Measurements from ENCODE around the gene C11orf16. TPM values are rescaled to one million over a fixed set of nuclear protein-coding genes. Genes with fewer than 3 reads are reported as not detected.
"Not testable (repeated sequence)": the region's sequence is repeated elsewhere in the genome, so short reads cannot be mapped to it uniquely, and the experiment has no call there.

Gene C11orf16, protein sequence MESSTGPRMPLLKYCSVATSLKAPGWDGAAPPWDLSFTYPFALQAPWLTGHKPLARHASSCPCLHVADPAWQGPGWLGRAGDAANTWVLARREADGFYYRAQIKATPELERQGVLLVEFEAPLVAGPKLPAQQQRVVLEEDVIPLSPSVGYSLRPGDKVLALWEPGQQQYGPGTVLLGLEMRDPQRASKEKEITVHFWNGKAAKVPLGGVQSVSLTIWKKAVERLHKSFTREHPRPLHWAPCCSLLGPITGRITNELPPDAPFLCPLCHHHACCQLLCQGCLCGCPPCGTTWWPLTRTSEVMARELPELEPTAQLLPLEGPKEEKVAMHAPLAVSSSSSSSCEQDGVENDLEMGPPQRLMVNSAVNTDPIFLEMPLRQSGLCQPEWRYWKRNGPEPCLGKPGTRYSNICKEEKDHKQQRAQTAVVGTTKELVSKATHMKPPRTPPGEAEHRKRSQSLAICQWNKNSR
- not detected in 2 replicates for total RNA-seq (ENCODE audit: low replicate concordance)
- long read RNA-seq, partial matches to known transcripts = 0 of 1 reads
- long read RNA-seq, other reads (novel, unspliced or antisense) = 1 of 1 reads

DNA sequence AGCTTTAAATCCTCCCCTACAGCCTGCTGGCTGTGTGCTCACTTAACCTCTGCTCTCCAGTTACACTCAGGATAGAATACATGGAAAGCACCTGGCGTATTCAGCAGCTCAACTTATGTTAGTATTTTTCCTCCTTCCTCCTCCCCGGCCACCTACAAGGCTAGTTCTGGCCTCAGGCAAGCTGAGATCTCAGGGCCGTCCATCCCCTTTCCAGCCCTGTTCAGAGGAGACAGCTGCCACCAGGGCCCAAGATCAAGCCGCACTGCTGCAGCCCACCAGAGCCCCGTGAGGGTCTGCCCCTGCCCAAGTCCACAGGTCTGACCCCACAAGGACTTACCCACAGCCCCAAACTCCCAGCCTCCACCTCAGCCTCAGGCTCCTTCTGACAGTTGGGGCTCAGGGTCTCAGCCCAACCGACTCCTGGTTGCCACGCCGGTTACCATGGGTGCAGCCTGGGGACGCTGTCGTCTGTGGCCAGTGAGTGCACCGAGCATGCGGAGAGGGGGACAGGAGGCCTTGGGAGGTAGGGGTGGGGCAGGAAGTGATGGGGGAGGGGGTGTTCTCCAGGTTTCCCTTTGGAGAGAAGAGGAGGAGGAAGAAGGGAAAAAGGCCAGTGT lies at the start of gene C11orf16:
Gene C11orf16, minus strand, starts transcription at position 384 of the 617 bp plus-strand sequence. CDS start 639 bp downstream, outside the sequence.
- Mint-ChIP-seq H3K27ac (peak within 1 kb of the TSS; percentile 31), H3K36me3 (no peaks in the 10 kb centered on the region), H3K4me1 (ENCODE audit: unreplicated experiment) (peaks cover 14% of the 10 kb centered on the region), H3K9me3 (no peaks in the 10 kb centered on the region), H3K4me3 (no peak within 1 kb of the TSS), H3K27me3 (no peaks in the 10 kb centered on the region)
- TF ChIP-seq CTCF (conservative IDR thresholded peaks at IDR 0.05) = no peak
- DNase-seq (ENCODE audit: extremely low spot score, unreplicated experiment) = no peak

DNA sequence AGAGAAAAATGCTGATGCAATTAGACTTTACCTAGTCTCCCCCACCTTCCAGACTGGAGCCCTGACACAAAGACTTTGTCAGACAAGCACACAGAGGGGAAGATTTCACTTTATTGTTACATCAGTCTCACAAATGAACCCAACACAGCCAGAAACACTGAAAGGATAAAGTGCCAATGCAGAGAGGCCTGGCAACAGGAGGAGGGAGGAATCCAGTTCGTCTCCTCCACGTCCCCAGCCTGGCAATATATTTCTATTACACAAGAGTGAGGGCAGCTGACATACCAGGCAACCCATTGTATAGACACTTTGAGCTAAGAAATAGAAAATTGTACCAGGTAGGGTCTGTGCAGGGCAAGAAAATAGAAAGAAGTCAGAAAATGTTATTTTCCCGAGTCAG lies 47.7 kb upstream of the C11orf16 start:
- Mint-ChIP-seq H3K4me3 (no peak overlapping the region), H3K4me1 (ENCODE audit: unreplicated experiment) (no peaks in the 10 kb centered on the region), H3K9me3 (no peaks in the 10 kb centered on the region), H3K36me3 (peaks cover 4% of the 10 kb centered on the region), H3K27me3 (peaks cover 6% of the 10 kb centered on the region), H3K27ac (no peak overlapping the region)
- no peak for DNase-seq (ENCODE audit: extremely low spot score, unreplicated experiment)
- no peak for TF ChIP-seq CTCF (conservative IDR thresholded peaks at IDR 0.05)

GRCh38 chr11:8979365-8979764 lies 46.6 kb upstream of the C11orf16 start:
- not testable (repeated sequence) for H3K4me1 Mint-ChIP-seq (ENCODE audit: unreplicated experiment); H3K9me3 Mint-ChIP-seq; H3K27me3 Mint-ChIP-seq; H3K4me3 Mint-ChIP-seq; DNase-seq (ENCODE audit: extremely low spot score, unreplicated experiment); H3K36me3 Mint-ChIP-seq; H3K27ac Mint-ChIP-seq

DNA sequence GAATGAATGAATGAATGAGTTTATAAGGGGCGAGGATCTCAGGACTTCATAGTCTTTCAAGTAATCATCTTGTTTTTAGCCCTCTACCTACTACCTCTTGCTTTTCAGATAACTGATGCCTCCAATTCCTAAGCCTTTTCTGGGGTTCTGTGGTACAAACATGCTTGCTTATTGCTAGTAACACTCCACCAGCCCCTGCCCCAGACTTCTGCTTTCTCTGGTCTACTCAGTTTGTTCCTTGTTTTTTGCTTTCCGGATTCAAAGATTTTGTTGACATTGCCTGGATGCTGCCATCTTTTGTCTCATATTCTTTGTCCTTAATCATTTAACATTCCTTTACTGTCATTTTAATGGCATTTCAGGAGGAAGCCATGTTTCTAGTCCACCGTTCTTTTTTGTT lies 40.4 kb upstream of the C11orf16 start:
- no peak for DNase-seq (ENCODE audit: extremely low spot score, unreplicated experiment)
- H3K27ac Mint-ChIP-seq = no peak overlapping the region
- H3K36me3 Mint-ChIP-seq = peaks cover 7% of the 10 kb centered on the region
- no peak for TF ChIP-seq CTCF (conservative IDR thresholded peaks at IDR 0.05)
- H3K9me3 Mint-ChIP-seq = no peaks in the 10 kb centered on the region
- H3K4me1 Mint-ChIP-seq (ENCODE audit: unreplicated experiment) = no peaks in the 10 kb centered on the region
- H3K27me3 Mint-ChIP-seq = no peaks in the 10 kb centered on the region
- no peak overlapping the region for H3K4me3 Mint-ChIP-seq

GRCh38 chr11:8971924-8972316 lies 39.2 kb upstream of the C11orf16 start:
- Mint-ChIP-seq H3K4me3 (no peak overlapping the region), H3K9me3 (no peaks in the 10 kb centered on the region), H3K27ac (no peak overlapping the region), H3K27me3 (no peaks in the 10 kb centered on the region), H3K36me3 (peaks cover 7% of the 10 kb centered on the region), H3K4me1 (ENCODE audit: unreplicated experiment) (no peaks in the 10 kb centered on the region)
- no peak for DNase-seq (ENCODE audit: extremely low spot score, unreplicated experiment)
- no peak for TF ChIP-seq CTCF (conservative IDR thresholded peaks at IDR 0.05)
